ENCODE results near the gene ANKRD9.
A peak's percentile ranks its signal among the peaks of the same experiment; 100 is the strongest.

ANKRD9 gene

DNA sequence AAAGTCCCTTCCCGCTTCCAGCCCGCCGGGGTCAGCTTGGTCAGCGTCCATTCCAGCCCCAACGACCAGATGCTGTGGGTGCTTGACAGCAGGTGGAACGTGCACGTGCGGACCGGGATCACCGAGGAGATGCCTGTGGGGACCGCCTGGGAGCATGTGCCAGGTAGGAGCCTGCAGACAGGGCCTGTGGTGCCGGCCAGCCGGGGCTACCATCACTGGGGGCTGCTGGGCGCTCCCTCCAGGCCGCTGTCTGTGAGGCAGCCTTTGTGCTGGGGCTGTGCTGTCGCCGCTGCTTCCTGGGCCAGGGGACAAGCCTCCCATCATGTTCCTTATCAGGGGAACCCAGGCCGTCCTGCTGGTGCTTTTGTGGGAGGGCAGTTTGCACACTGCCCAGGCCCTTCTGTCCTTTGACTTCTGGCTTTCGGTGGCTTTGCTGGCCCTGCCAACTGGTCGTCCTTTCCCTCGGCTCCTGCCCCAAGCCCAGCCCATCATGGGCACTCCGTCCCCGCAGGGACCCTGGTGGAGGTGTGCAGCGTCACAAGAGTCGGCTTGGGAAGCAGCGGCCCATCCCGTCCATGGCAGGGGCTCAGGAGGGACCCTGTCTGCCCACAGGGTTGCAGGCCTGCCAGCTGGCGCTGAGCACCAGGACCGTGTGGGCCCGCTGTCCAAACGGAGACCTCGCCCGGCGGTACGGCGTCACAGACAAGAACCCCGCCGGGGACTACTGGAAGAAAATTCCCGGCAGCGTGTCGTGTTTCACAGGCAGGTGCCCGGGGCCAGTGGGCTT lies 12.4 kb downstream of the ANKRD9 start:
- no peak for DNase-seq

GRCh38 chr14:102496331-102496691 lies 13.3 kb downstream of the ANKRD9 start:
- no peak for DNase-seq

DNA sequence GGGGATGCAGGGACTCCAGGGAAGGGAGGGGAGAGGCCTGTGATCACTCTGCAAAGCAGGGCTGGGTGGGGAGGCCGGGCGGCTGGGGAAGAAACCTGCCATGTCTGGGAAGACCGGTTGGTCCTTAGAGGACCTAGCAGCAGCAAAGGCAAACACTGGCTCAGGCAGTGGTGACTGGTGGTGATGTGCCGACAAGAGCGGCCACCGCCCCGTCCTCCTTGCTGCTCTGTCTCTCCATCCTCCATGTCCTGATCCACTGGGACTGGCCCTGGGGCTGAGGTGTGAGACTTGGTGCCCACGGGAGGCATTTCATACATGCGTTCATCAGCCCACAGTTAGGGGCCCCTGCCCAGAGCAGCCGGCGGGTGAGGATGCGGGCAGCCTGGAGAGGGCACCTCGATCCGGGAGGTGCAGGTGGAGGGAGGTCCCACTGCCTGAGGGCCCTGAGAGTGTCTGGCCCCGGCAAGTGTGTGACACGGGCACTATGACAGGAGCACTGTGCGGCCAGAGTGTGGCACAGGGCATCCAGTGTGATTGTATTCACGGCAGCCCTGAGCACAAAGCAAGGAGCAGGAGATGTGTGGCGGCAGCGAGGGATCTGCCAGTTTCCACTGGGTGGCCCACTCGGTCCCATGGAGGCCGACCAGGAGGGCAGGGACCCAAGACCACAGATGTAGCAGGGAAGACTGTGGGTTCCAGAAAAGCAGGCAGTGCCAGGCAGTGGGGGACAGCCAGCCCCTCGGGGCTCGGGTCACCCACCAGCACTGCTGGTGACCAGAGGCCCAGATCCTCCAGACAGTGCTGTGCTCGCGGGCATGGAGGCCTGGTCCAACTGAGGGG lies 13.9 kb downstream of the ANKRD9 start:
- no peak for DNase-seq

DNA sequence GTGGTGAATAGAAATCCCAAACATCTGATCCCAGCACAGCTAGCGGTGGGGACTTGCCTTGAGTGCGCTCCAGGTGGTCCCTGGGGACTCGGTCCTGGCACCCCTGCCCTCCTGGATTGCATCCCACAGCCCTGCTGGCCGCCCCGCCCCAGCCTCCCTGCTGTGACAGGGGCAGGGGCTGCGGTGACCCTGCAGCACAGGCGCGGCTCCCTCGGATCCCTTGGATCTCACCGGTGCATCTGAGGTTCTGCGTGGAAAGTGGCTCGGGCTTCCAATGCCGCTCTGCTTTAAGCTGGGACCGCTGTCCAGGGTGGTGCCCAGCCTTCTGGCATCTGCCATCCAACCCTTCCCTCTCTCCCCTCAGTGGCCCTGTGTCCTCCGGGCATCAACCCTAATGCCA lies 16.0 kb downstream of the ANKRD9 start:
- no peak for DNase-seq

GRCh38 chr14:102493096-102493495 lies 16.5 kb downstream of the ANKRD9 start:
- DNase-seq, result no peak

DNA sequence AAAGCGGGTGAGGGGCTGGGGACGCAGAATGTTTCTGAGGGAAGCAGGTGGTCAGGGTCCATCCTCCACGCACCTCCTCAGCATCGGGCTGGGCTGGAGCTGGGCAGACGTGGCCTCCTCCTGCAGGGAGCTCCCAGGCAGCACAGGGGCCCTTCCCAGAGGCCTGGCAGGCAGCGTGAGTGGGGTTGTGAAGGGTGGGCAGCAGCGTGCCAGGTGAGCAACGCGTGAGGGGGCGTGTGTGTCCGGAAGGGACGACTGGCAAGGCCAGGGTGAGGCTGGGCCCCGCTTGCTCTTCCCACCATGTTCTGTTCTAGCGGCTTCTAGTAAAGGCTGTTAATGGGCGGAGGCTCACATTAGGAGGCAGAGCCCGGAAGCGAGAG lies 17.1 kb downstream of the ANKRD9 start:
- no peak for DNase-seq

DNA sequence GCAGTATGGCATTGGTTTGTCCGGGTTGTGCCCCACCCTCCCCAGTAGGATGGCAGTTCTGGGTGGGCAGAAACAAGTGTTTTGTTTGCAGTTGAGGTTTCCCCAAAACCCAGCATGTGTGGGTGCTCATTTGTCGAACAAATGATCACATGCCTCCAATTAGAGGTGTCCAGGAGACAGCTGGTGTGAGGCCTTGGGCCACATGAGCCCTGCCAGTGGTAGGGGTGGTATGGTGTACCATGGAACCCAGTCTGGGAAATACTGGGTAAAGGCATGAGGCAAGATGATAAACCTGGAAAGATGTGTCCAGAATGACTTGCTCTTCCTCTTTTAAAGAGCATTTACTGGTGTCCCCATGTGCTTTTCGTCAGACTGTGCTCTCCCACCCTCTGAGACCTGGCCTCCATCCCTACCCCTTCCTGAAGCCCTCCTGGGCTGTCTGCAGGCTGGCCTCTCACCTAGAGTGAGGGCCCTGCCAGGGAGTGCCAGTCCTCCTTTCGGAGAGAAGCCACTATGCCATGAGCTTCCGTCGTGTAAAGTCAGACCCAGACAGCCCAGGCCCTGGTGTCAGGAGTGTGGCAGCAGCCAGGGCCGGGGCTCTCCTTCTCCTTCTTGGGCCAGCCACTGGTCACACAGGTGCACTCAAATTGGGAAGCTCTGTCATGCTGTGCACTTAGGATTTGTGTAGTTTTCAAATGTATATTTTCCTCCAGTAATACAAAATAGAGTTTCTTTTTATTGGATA lies 17.6 kb downstream of the ANKRD9 start:
- DNase-seq, result no peak

DNA sequence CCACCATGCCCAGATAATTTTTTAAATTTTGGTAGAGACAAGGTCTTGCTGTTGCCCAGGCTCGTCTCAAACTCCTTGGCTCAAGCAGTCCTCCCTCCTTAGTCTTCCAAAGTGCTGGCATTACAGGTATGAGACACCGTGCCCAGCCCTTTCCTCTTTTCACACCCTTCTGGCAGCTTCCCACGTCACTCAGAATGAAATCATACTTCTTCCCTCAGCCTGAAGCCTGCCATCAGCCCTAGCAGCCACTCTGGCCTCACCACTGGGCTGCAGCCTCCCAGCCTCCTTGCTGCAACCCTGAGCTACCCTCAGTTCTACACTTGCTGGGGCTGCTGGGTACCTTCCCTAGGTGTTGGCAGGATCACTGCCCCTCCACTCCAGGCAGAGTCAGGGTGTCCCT lies 18.2 kb downstream of the ANKRD9 start:
- no peak for DNase-seq

DNA sequence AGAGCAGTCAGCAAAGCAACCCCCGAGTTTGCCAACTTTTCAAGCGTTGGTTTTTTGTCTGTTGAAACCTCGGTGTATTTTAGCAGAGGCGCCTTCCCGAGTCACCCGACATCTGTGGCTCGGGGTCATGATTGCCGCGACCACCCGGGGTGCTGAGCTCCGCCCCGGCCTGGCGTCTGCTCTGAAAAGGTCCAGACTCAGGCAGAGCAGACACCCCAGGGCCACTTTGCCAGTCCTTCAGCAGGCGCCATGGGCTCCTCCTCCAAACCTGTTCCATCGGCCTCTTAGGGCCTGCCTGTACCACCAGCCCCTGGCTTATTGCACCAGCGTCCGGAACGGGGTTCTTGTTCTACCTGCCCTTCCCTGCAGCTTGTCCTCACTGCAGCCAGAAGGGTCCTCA lies 19.1 kb downstream of the ANKRD9 start:
- DNase-seq, result no peak

GRCh38 chr14:102487204-102487577 lies 22.4 kb downstream of the ANKRD9 start:
- no peak for DNase-seq

DNA sequence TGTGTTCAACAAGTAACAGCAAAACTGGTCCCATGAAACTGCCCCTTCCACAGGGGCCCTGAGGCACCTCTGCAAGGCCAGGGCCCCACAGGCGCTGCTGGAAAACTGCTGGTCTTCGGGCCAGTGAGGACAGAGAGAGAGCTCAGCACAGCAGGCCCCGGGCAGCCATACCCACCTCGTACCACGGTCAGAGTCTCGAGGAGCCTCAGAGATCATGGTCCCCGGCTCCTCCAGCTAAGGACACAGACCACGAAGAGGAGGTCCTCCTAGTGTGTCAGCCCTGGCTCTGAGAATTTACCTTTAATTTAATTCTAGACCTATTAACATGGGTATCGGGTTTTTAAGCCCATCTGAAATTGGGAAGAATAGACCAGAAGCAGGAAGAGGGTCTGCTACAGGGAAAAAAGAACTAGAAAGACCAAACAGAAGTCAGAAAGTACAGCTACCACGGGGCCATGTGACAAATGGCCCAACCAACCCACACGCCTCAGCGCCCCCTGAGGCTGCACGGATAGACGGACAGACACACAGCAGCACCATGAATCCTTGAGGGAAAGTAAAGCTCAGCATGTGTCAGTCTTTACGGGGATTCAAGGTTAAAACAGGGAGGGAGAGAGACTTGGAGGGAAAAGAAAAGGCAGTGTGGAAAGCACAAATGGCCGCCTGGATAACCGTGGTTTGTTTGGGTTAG lies 22.9 kb downstream of the ANKRD9 start:
- DNase-seq, result no peak

GRCh38 chr14:102485693-102486512 lies 23.7 kb downstream of the ANKRD9 start:
- DNase-seq, result peak; percentile 28

- no peak for DNase-seq
Measured at GRCh38 chr14:102484316-102484715, 25.3 kb downstream of the ANKRD9 start.

GRCh38 chr14:102481791-102482238 lies 27.8 kb downstream of the ANKRD9 start:
- DNase-seq, result no peak

DNA sequence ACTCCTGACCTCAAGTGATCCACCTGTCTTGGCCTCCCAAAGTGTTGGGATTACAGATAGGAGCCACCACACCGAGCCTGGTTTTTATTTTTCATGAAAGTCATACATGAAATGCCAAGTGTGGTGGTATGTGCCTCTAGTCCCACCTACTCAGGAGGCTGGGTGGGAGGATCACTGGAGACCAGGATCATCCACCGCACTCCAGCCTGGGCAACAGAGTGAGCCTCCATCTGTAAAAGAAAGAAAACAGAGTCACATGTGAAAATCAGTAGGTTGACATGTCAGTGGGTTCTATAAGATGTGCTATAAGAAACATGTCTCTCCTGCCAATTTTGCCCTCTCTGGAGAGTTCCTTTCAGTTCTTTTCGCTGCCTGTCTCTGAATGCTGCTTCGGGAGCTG lies 28.2 kb downstream of the ANKRD9 start:
- DNase-seq, result no peak

- DNase-seq, result peak; percentile 67
Measured at GRCh38 chr14:102479777-102480176, 29.8 kb downstream of the ANKRD9 start.

DNA sequence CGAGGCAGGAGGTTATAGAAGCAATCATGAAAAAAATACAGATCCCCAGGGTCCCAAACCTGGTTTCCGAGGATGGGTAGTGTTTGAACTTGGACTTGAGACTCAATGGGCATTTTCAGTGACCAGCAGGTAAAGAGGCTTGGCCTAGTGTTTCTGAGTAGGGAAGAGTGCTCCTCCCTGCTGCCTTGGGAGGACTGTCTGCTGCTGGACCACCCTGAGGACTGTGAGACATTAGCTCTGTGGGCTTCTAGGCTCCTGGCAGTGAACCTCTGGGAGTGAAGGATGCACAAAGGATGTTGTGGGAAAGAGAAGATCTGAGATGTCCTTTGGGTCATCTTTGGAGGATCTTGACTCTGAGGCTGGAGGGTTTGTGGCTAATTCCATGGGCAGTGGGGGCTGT lies 30.5 kb downstream of the ANKRD9 start:
- DNase-seq, result no peak

- no peak for DNase-seq
Measured at GRCh38 chr14:102474934-102475333, 34.6 kb downstream of the ANKRD9 start.

DNA sequence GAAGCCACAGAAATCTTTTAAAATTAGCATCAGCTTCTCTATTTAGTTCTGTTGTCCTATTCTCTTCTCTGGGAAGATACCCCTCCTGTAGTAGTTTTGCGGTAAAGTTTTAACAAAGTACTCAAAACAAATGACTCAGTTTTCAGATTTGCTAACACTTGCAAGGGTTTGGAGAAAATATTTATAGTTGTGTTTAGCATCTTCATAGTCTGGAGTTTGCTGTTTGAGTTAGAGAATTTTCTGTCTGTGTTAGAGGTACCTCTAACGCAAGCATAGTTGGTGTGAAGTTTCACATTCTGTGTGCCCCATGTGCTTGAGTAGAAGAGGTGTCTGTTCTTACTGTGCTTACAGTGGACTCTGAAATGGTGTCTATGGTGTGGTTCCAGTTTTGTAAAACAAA lies 36.0 kb downstream of the ANKRD9 start:
- no peak for DNase-seq

DNA sequence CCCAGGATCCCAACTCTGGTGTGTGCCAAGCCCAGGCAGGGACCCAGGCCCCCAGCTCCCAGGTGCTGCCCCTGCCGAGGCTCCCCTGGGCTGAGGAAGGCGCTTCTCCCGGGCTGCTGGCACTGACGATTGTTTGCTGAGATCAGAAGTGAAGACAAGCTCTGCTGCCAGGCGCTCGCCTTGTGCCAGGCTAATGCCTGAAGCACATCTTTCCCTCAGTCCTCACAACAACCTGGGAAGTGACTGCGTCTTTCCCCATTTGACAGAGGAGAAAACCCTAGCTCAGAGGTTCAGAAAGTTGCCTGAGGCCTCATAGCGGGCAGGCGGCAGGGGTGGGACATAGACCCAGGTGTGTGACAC lies 36.8 kb downstream of the ANKRD9 start:
- DNase-seq, result no peak

GRCh38 chr14:102471921-102472790 lies 37.4 kb downstream of the ANKRD9 start:
- DNase-seq, result no peak

Data from NCI-H510A treated with DMSO at 0.1 percent for 48 hours (cell line).